Stimulated activated CD4-positive, alpha-beta T cell treated with anti-CD3 and anti-CD28 coated beads, Interleukin-12 subunit alpha, Interleukin-12 subunit beta, amount 100 ng/mL, for 4 hours (primary cell): Measurements from ENCODE around the gene USP22.

ENCODE experiments used
- DNase-seq: peaks from one replicate; pipeline ENCODE4 v3.0.0-alpha.2; 2020

Gene USP22

GRCh38 chr17:21046216-21046615 is 3.4 kb upstream of the USP22 start:
- DNase-seq: no peak

GRCh38 chr17:21044971-21045370 is 2.2 kb upstream of the USP22 start:
- DNase-seq: no peak

- DNase-seq: peak; percentile 94
Observed at GRCh38 chr17:21043296-21044232, 753 bp upstream of the USP22 start.

GRCh38 chr17:21041741-21042457 is 912 bp downstream of the USP22 start:
- peak; percentile 69 for DNase-seq

- peak; percentile 13 for DNase-seq
Observed at GRCh38 chr17:21039839-21040575, 2.8 kb downstream of the USP22 start.

- DNase-seq: no peak
Observed at GRCh38 chr17:21037117-21037803, 5.6 kb downstream of the USP22 start.

GRCh38 chr17:21036361-21036881 is 6.4 kb downstream of the USP22 start:
- DNase-seq: no peak

- DNase-seq: no peak
Observed at GRCh38 chr17:21035406-21035805, 7.4 kb downstream of the USP22 start.

GRCh38 chr17:21034340-21035235 is 8.2 kb downstream of the USP22 start:
- no peak for DNase-seq

- DNase-seq: no peak
Observed at GRCh38 chr17:21033350-21033749, 9.5 kb downstream of the USP22 start.

GRCh38 chr17:21031756-21032396 is 10.9 kb downstream of the USP22 start:
- no peak for DNase-seq

- no peak for DNase-seq
Observed at GRCh38 chr17:21030375-21030774, 12.4 kb downstream of the USP22 start.

- no peak for DNase-seq
Observed at GRCh38 chr17:21029515-21029914, 13.3 kb downstream of the USP22 start.

GRCh38 chr17:21029036-21029435 is 13.8 kb downstream of the USP22 start:
- DNase-seq: no peak

GRCh38 chr17:21028192-21028591 is 14.6 kb downstream of the USP22 start:
- no peak for DNase-seq

GRCh38 chr17:21027031-21027430 is 15.8 kb downstream of the USP22 start:
- no peak for DNase-seq

- no peak for DNase-seq
Observed at GRCh38 chr17:21025451-21025850, 17.4 kb downstream of the USP22 start.

GRCh38 chr17:21024024-21024423 is 18.8 kb downstream of the USP22 start:
- DNase-seq: no peak

- no peak for DNase-seq
Observed at GRCh38 chr17:21021208-21021803, 21.5 kb downstream of the USP22 start.

GRCh38 chr17:21020622-21021021 is 22.2 kb downstream of the USP22 start:
- no peak for DNase-seq
